MG63 (cell line): ENCODE data around the gene ARHGEF28. TPM values are rescaled to one million over a fixed set of nuclear protein-coding genes. Genes with fewer than 3 reads are reported as not detected.
A peak's percentile ranks its signal among the peaks of the same experiment; 100 is the strongest.

Source experiments
- DNase-seq: peaks from one replicate; pipeline ENCODE4 v3.0.0-alpha.2; 2020
- H3K27me3 ChIP-seq: fragments of 250-450 bp; sonication (Bioruptor Pico); 2 replicates; pipeline ENCODE4 v1.5.1; 2020; ENCODE audit warnings: mild to moderate bottlenecking, moderate library complexity
- H3K36me3 ChIP-seq: fragments of 250-450 bp; sonication (Bioruptor Pico); 2 replicates; pipeline ENCODE4 v1.5.1; 2020; ENCODE audit warnings: mild to moderate bottlenecking, moderate library complexity
- H3K4me3 ChIP-seq: fragments of 250-450 bp; sonication (Bioruptor Pico); 2 replicates; pipeline ENCODE4 v1.5.1; 2020; ENCODE audit warnings: mild to moderate bottlenecking, moderate library complexity
- H3K9me3 ChIP-seq: fragments of 250-450 bp; sonication (Bioruptor Pico); 2 replicates; pipeline ENCODE4 v1.5.1; 2020; ENCODE audit warnings: mild to moderate bottlenecking, moderate library complexity
- total RNA-seq: library from RNA; depleted of rRNA; stranded (reverse); fragments of >200 nt; shearing (Covaris generic); gene quantifications from 2 replicates; pipeline ENCODE4 v1.2.3, GENCODE V29; 2014; ENCODE audit warnings: low replicate concordance

ARHGEF28 gene
- total RNA-seq, 1 experiment from 2014 or later: 7.6 TPM

DNA sequence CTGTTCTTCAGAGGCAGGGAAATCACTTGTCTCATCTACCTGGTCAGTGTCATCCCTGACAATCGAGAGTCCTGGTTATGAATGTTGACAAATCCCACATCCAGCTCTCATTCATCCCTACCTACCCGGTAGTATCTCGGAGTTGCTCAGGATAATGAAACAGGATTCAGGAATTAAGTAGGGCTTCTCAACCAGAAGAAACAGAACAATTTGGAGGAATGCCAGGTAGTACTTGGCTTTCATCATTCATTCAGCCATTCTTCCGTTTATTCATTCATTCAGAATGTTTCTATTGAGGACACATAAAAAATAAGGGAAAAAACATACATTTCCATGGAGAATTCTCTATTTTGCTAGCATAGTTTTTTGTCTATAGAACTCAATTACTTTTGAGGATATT is 195.0 kb downstream of the ARHGEF28 start:
- 0 out of 2 replicates have a peak, but pooled peaks cover 7% of the 10 kb centered on the region for H3K36me3 ChIP-seq
- no peaks in the 10 kb centered on the region for H3K9me3 ChIP-seq
- no peaks in the 10 kb centered on the region for H3K27me3 ChIP-seq
- no peak overlapping the region for H3K4me3 ChIP-seq
- DNase-seq: no peak

GRCh38 chr5:73822278-73822988 is 196.4 kb downstream of the ARHGEF28 start:
- Histone ChIP-seq H3K9me3 (no peaks in the 10 kb centered on the region), H3K36me3 (0 out of 2 replicates have a peak, but pooled peaks cover 7% of the 10 kb centered on the region), H3K27me3 (no peaks in the 10 kb centered on the region), H3K4me3 (no peak overlapping the region)
- no peak for DNase-seq

- DNase-seq: no peak
- H3K27me3 ChIP-seq: no peaks in the 10 kb centered on the region
- no peaks in the 10 kb centered on the region for H3K9me3 ChIP-seq
- no peak overlapping the region for H3K4me3 ChIP-seq
- 0 out of 2 replicates have a peak, but pooled peaks cover 7% of the 10 kb centered on the region for H3K36me3 ChIP-seq
Observed at GRCh38 chr5:73822989-73823339, 197.0 kb downstream of the ARHGEF28 start.

DNA sequence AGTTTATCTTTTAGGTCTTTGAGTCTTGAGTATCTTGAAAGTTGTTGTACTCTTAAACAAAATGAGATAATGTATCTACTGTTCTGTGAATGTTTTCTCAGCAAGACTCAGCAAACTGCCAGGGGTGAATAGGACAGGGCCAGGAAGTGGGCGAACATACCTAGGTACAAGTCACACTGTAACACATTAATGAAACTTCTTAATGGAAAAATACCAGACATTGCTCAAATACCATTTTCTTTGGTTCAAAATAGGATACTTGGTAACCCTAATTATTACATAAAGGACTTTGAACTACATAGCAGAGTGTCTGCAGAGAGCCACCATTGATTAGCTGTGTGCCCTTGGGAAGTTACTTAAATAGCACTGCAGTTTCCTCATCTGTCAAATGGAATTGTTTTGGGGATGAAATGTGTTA is 197.5 kb downstream of the ARHGEF28 start:
- 0 out of 2 replicates have a peak, but pooled peaks cover 7% of the 10 kb centered on the region for H3K36me3 ChIP-seq
- no peak for DNase-seq
- no peaks in the 10 kb centered on the region for H3K9me3 ChIP-seq
- no peaks in the 10 kb centered on the region for H3K27me3 ChIP-seq
- no peak overlapping the region for H3K4me3 ChIP-seq

DNA sequence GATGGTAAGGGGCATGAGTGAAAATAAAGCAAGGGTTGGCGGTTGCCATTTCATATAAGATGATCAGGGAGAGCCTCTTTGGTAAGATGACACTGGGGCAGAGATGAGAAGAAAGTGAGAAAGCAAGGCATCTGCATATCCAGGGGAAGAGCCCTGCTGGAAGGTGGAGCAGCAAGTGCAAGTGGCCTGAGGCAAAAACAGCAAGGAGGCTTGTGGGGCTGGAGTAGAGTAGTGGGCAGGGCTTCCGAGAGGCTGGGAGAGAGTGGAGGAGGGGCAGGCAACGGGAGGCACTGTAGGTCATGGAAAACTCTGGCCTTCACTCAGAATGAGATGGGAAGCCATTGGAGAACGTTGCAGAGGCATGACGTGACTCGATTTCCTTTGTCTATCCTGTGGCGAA is 199.2 kb downstream of the ARHGEF28 start:
- peaks cover 7% of the 10 kb centered on the region; the same call in 1 of the 2 replicates for H3K36me3 ChIP-seq
- H3K4me3 ChIP-seq: no peak overlapping the region
- H3K9me3 ChIP-seq: no peaks in the 10 kb centered on the region
- no peak for DNase-seq
- H3K27me3 ChIP-seq: no peaks in the 10 kb centered on the region

- Histone ChIP-seq H3K4me3 (no peak overlapping the region), H3K27me3 (no peaks in the 10 kb centered on the region), H3K36me3 (peaks cover 7% of the 10 kb centered on the region; the same call in 1 of the 2 replicates), H3K9me3 (no peaks in the 10 kb centered on the region)
- DNase-seq: no peak
Observed at GRCh38 chr5:73825736-73826135, 199.7 kb downstream of the ARHGEF28 start.

DNA sequence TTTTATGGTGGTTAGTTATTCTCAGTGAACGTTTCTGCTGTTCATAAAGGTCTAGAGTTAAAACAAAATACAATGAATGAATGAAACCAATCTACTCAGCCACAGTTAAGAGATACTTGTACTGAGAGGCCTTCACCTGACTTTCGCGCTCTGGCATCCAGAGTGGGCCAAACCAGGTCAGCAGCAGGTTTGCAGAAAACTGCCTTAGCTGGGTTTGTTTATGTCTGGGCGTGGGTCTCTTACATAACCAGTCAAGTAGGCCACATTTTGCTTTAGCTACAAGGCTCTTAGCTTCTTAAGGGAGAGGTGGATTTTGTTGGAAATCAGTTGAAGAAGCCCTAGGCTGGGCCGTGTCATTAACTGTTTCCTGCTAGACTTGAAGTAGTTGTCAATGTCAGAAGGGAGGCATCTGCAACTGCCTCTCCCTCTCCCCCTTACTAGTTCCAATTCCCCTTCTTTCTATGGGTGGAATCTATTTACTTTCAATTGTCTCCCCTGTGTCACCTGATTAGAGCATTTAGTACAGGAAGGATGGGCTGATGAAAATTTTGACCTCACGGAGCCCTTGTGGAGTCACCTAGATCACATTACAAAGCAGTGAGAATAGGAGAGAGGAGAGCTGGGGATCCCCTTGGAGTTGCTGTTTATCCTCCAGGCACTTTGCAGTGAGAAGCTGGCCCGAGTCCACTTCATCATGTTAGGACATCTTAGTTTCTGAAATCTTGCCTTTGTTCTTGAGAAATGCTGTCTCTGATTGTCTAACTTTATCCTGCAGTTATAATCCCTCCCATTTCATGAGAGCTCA is 200.5 kb downstream of the ARHGEF28 start:
- Histone ChIP-seq H3K9me3 (no peaks in the 10 kb centered on the region), H3K4me3 (no peak overlapping the region), H3K27me3 (no peaks in the 10 kb centered on the region), H3K36me3 (peaks cover 5% of the 10 kb centered on the region; the same call in 1 of the 2 replicates)
- DNase-seq: peak; percentile 42

DNA sequence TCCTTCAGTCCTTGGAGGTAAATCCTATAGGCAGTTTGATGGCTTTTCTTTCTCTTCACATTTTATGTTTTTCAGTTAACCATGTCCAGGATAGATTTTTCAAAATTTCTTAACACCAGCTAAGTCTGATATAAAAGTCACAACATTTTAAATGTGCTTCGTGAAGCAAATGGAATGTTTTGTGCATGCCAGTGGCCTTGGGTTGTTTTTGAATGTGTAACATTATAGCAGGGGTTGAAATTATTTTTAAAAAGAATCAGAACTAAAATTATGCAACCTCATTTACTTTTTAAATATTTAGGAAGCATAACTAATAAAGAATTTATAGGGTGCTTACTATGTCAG is 201.1 kb downstream of the ARHGEF28 start:
- DNase-seq: no peak
- Histone ChIP-seq H3K9me3 (no peaks in the 10 kb centered on the region), H3K27me3 (no peaks in the 10 kb centered on the region), H3K36me3 (peaks cover 5% of the 10 kb centered on the region), H3K4me3 (no peak overlapping the region)

- Histone ChIP-seq H3K9me3 (no peaks in the 10 kb centered on the region), H3K4me3 (no peak overlapping the region), H3K36me3 (peaks cover 13% of the 10 kb centered on the region), H3K27me3 (no peaks in the 10 kb centered on the region)
- no peak for DNase-seq
Observed at GRCh38 chr5:73828465-73828864, 202.5 kb downstream of the ARHGEF28 start.

DNA sequence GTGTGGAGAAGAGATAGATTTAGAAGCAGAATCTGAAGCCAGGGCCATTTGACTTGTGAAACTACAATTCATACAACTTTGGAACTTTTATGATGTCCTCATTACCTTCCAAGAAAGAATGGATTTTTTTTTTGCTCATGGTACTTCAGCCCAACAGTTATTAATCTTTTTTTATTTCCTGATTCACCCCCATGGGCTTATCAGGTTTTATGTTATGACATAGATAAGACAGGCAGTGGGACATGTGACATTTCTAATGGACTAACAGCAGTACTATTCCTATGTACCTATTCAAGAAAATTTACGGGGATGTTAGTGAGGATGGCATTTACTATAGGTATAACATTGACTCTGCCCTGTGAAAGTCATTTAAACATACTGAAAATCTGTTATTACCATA is 204.7 kb downstream of the ARHGEF28 start:
- H3K36me3 ChIP-seq: peaks cover 17% of the 10 kb centered on the region
- DNase-seq: no peak
- no peaks in the 10 kb centered on the region for H3K9me3 ChIP-seq
- H3K4me3 ChIP-seq: no peak overlapping the region
- no peaks in the 10 kb centered on the region for H3K27me3 ChIP-seq

GRCh38 chr5:73831066-73831465 is 205.1 kb downstream of the ARHGEF28 start:
- Histone ChIP-seq H3K27me3 (no peaks in the 10 kb centered on the region), H3K9me3 (no peaks in the 10 kb centered on the region), H3K36me3 (peaks cover 17% of the 10 kb centered on the region), H3K4me3 (no peak overlapping the region)
- DNase-seq: no peak

DNA sequence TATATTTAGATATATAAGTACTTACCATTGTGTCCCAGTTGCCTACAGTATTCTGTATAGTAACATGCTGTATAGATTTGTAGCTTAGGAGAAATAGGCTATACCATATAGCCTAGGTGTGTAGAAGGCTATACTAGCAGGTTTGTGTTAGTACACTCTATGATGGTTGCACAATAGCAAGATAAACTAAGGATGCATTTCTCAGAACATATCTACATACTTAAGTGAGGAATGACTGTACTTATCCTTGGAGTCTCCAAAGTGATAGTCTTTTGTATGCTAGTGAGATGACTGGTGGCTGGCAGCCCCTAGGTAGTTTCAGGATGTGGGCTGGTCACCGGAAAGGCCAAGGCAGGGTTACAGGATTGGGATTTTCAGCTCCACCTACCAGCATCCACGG is 208.7 kb downstream of the ARHGEF28 start:
- Histone ChIP-seq H3K9me3 (peaks cover 4% of the 10 kb centered on the region), H3K4me3 (no peak overlapping the region), H3K36me3 (peaks cover 23% of the 10 kb centered on the region), H3K27me3 (no peaks in the 10 kb centered on the region)
- no peak for DNase-seq

- Histone ChIP-seq H3K36me3 (peaks cover 28% of the 10 kb centered on the region), H3K9me3 (peaks cover 4% of the 10 kb centered on the region), H3K4me3 (no peak overlapping the region), H3K27me3 (no peaks in the 10 kb centered on the region)
- no peak for DNase-seq
Observed at GRCh38 chr5:73835726-73836125, 209.7 kb downstream of the ARHGEF28 start.

DNA sequence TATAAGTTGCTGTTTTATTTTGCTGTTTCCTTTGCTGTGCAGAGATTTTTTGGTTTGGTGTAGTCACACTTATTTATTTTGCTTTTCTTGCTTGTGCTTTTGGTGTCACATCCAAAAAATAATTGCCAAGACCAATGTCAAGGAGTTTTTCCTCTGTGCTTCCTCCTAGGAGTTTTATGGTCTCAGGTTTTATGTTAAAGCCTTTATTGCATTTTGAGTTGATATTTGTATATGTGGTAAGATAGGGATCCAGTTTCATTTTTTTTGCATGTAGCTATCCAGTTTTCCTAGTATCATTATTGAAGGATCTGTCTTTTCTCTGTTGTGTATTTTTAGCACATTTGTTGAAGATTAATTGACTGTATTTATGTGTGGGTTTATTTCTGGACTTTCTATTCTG is 210.6 kb downstream of the ARHGEF28 start:
- Histone ChIP-seq H3K27me3 (no peaks in the 10 kb centered on the region), H3K4me3 (no peak overlapping the region), H3K9me3 (peaks cover 4% of the 10 kb centered on the region), H3K36me3 (peaks cover 29% of the 10 kb centered on the region)
- DNase-seq: no peak

DNA sequence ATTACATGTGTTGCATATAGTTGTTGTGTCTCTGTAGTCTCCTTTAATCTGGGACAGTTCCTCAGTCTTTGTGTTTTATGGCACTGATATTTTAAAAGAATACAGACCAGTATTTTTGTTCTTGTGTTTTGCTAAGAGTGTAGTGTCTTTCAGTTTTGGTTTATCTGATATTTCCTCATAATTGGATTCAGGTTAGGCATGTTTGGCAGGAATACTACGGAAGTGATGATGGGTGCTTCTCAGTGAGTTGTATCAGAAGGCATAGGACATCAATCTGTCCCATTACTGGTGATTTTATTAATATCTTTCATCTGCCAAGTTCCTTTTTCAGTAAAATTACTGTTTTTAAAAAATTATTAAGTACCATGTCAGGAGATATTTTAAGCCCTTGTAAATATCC is 212.9 kb downstream of the ARHGEF28 start:
- peaks cover 4% of the 10 kb centered on the region for H3K9me3 ChIP-seq
- no peak for DNase-seq
- no peaks in the 10 kb centered on the region for H3K27me3 ChIP-seq
- peaks cover 15% of the 10 kb centered on the region for H3K36me3 ChIP-seq
- no peak overlapping the region for H3K4me3 ChIP-seq

DNA sequence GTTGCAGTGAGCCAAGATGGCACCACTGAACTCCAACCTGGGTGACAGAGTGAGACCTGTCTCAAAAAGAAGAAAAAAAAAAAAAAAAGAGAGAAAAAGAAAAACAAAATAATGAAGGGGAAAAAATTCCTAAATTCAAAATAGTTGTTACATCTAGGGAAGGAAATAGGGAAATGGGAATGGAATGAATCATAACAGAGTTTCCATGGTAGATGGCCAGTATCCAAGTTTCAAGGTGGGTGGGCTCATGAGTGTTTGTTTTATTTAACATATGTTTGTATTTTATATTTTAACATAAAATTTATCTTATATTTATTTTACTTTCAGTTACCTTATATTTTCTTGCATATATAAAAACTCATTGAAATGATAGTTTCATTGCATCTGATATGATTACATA is 215.6 kb downstream of the ARHGEF28 start:
- no peak for DNase-seq
- Histone ChIP-seq H3K36me3 (peaks cover 13% of the 10 kb centered on the region), H3K9me3 (peaks cover 2% of the 10 kb centered on the region; the same call in 1 of the 2 replicates), H3K4me3 (no peak overlapping the region), H3K27me3 (no peaks in the 10 kb centered on the region)

- H3K9me3 ChIP-seq: no peaks in the 10 kb centered on the region
- peaks cover 12% of the 10 kb centered on the region for H3K36me3 ChIP-seq
- H3K4me3 ChIP-seq: no peak overlapping the region
- no peaks in the 10 kb centered on the region for H3K27me3 ChIP-seq
- no peak for DNase-seq
Observed at GRCh38 chr5:73844165-73844564, 218.2 kb downstream of the ARHGEF28 start.
